GM20000 (cell line): ENCODE measurements around the gene SIVA1.

Experiments used
- DNase-seq: peaks from one replicate; pipeline ENCODE4 v3.0.0; 2012; ENCODE audit warnings: low spot score
- TF ChIP-seq, protein P1 (sequence below): IDR thresholded peaks from 2 replicates; pipeline ENCODE4 v1.5.1; 2012; ENCODE audit warnings: mild to moderate bottlenecking, control low read depth; ENCODE audit errors: extremely low read depth, missing control alignments

SIVA1 gene

DNA sequence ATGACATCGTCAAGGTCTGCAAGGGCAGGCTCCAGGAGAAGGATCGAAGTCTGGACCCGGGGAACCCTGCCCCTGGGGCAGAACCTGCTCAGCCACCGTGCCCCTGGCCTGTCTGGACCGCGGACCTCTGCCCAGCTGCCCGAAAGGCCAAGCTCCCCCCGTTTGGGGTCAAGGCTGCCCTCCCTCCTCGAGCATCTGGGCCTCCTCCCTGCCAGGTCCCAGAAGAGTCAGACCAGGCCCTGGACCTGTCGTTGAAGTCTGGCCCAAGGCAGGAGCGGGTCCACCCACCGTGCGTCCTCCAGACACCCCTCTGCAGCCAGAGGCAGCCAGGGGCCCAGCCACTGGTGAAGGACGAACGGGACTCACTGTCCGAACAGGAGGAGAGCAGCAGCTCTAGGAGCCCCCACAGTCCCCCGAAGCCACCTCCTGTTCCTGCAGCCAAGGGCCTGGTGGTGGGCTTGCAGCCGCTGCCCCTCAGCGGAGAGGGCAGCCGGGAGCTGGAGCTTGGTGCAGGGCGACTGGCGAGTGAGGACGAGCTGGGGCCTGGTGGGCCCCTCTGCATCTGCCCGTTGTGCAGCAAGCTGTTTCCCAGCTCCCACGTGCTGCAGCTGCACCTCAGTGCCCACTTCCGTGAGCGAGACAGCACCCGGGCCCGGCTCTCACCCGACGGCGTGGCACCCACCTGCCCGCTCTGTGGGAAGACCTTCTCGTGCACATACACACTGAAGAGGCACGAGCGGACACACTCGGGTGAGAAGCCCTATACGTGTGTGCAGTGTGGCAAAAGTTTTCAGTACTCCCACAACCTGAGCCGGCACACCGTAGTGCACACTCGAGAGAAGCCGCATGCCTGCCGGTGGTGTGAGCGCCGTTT is 48.8 kb downstream of the SIVA1 start:
- TF ChIP-seq, protein P1, sequence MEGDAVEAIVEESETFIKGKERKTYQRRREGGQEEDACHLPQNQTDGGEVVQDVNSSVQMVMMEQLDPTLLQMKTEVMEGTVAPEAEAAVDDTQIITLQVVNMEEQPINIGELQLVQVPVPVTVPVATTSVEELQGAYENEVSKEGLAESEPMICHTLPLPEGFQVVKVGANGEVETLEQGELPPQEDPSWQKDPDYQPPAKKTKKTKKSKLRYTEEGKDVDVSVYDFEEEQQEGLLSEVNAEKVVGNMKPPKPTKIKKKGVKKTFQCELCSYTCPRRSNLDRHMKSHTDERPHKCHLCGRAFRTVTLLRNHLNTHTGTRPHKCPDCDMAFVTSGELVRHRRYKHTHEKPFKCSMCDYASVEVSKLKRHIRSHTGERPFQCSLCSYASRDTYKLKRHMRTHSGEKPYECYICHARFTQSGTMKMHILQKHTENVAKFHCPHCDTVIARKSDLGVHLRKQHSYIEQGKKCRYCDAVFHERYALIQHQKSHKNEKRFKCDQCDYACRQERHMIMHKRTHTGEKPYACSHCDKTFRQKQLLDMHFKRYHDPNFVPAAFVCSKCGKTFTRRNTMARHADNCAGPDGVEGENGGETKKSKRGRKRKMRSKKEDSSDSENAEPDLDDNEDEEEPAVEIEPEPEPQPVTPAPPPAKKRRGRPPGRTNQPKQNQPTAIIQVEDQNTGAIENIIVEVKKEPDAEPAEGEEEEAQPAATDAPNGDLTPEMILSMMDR: no peak
- DNase-seq: no peak

DNA sequence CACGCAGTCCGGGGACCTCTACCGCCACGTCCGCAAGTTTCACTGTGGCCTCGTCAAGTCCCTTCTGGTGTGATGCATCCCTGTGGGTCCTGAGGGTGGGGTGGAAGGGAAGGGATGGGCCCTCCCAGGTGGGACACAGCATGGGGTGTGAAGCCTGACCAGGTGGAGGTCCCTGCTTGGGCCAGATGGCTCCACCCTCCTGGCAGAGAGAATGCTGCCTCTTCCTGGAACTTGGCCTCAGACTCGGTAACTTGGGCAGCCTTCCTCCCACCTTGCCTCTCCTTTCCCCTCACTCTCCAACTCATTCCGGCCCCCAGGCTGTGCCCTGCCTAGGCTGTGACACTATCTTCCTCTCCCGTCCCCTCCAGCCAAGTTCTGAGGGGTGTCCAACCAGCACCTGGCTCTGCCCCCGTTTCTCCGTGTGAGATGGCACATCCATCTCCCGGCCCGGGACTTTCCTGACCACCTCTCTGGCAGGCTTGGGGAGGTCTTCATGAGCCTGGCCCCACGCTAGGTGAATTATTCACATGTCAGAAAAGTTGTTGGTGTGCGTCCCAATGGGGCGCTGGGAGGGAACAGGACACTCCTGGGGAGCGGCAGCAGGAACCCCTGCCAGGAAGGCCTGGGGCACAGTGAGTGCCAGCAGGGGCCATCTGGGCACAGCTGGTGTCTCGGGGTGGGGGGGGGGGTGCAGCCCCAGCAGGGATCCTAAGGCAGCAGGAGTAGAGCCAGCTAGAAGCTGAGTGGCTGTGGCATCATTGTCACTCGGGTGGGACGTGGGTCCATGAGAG is 49.6 kb downstream of the SIVA1 start:
- DNase-seq: no peak
- TF ChIP-seq, protein P1: no peak

DNA sequence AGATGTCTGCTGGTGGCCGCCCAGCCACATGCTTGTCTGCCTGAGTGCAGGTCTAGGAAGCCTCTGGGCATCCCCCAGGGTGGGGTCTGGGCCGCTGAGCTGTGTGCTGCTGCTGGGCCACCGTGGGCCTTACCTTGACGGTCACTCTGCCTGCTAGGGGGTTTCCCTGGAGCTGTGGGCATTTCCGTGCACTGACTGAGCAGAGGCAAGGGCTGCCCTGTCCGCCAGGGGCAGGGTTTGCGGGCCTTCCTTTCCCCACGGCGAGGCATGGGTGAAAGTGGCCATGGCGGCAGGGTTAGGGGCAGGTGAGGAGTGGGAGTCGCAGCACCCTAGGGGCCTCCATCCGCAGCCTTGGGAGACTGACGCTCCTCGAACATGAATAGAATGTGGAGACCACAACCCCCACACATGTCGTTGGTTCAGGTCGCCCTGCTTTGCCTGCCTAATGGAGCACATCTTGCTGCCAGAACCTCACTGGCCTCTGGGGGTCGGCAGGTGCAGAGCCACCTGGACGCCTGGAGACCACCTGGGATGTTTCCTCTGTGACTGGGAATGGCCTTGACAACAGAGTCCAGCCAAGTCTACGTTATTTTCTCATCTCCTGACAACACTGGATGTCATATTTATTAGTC is 50.4 kb downstream of the SIVA1 start:
- TF ChIP-seq, protein P1: no peak
- DNase-seq: no peak

DNA sequence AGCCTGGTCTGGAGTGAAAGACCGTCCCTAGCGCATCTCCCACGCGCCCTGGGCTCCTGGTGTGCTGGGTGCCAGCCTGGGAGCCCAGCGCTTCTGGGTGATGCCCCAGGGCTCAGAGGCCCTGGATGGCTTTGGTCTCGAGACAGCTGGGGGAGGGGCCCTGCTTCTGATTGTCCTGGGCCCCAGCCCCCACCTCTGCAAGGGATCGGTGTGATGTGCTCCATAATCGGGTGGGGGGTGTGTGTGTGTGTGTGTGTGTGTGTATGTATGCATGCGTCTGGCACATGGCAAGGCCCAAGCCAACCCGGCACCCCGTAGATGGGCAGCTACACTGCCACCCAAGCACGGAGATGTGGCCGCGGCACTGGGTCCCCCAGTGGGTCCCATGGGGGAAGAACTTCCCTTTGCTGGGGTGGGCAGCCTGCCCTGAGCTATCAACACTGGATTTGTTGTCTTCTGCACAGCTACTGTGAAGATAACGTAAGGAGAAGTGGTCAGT is 51.0 kb downstream of the SIVA1 start:
- TF ChIP-seq, protein P1: no peak

DNA sequence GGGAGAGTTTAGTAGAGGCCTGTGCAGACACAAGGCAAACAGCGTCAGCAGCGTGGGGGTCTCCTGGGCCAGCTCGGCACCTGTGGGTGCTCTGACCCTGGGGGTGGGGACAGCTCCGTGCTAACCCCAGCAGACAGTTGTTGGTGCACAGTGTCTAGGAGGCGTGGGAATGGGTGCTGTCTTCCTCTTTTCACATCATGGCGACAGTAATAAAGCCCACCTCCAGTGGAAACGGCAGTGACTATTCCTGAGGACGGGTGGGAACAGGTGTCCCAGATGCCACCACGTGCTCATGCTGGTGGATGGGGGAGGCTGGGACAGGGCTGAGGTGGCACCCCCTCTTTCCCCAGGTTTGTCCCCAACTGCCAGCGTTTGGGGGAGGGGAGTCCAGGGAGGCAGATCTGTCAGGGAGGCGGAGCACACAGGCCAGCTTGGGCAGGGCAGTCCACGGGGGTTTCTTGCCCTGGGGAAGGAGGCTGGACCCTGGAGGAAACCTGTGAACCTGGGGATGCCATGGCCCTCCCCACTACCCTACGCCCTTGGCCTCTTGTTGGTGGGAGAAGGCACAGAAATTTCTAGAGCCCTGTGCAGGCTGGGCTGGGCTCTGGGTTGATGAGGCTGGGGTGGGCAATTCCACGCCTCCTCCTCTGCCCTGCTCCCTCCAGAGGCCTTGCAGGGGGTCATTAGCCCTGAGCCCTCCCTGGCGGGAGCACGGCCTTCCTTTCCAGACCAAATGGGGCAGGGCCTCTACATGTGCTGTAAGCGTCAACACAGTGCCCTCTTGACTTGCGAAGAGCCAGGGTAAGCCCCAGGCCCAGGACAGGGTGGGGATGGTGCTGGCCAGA is 51.8 kb downstream of the SIVA1 start:
- DNase-seq: no peak
- TF ChIP-seq, protein P1: no peak

More for the DNA sequence above, 51.0 kb downstream of the SIVA1 start:
- no peak for DNase-seq

DNA sequence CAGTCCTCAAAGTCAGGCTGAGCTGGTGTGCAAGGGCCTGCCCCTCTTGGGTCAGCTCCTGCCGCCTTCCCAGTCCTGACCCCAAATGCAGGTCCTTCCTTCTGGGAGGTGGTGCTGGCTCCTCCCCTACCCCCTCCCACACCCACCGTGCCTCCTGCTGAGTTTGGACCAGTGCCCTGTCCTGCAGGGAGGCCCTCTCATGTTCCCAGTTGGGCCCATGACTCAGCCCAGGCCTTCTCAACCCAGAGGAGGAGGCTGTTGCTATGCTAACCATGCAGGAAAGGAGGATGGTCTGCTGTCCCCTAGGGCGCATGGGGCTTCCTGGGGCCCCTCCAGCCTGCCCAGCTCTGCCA is 52.4 kb downstream of the SIVA1 start:
- no peak for DNase-seq
- TF ChIP-seq, protein P1: no peak
